T-helper 17 cell (primary cell): ENCODE measurements around the gene POLR3G. TPM values are rescaled to one million over a fixed set of nuclear protein-coding genes. Genes with fewer than 3 reads are reported as not detected.

Experiments used
- ATAC-seq: fragments of 150-1000 bp; cut with Tn5 transposase; 2 replicates; pipeline ENCODE4 v1.10.0; 2021; ENCODE audit warnings: mild to moderate bottlenecking, moderate library complexity
- DNase-seq, 3 donors: peaks; one replicate each; pipeline versions ENCODE4 v3.0.0 to v3.0.0-alpha.2; 2020 to 2021
- H3K9me3 ChIP-seq: one replicate; pipeline ENCODE4 v1.7.0; 2013; ENCODE audit warnings: low read length, mild to moderate bottlenecking; ENCODE audit not compliant: control insufficient read depth, poor library complexity, severe bottlenecking
- H3K27ac Mint-ChIP-seq: one replicate; pipeline ENCODE4 v1.8.0; 2022; ENCODE audit warnings: mild to moderate bottlenecking, moderate library complexity, mixed read lengths
- H3K27me3 Mint-ChIP-seq: one replicate; pipeline ENCODE4 v1.8.0; 2022; ENCODE audit warnings: mixed read lengths
- H3K36me3 Mint-ChIP-seq: one replicate; pipeline ENCODE4 v1.8.0; 2022; ENCODE audit warnings: low read depth, mixed read lengths
- H3K4me1 Mint-ChIP-seq: one replicate; pipeline ENCODE4 v1.8.0; 2022; ENCODE audit warnings: mild to moderate bottlenecking, mixed read lengths
- H3K4me3 Mint-ChIP-seq: one replicate; pipeline ENCODE4 v1.8.0; 2022; ENCODE audit warnings: mild to moderate bottlenecking, moderate library complexity, mixed read lengths
- total RNA-seq, 4 donors: library from RNA in 2 of 4; stranded (reverse) in 2 of 4; gene quantifications; one replicate each; pipeline ENCODE4 v1.2.3 and lab custom pipeline; 2022 to 2026

POLR3G gene
- total RNA-seq, 2 donors from 2014 or later, result 0.21 to 0.77 TPM

GRCh38 chr5:90477621-90478215, 3.1 kb downstream of the POLR3G start:
- Mint-ChIP-seq H3K36me3 (peaks cover 5% of the 10 kb centered on the region), H3K27ac (no peak overlapping the region), H3K27me3 (peaks cover 7% of the 10 kb centered on the region), H3K4me1 (peaks cover 19% of the 10 kb centered on the region), H3K4me3 (no peak overlapping the region)
- DNase-seq, result no peak
- no peaks in the 10 kb centered on the region for H3K9me3 ChIP-seq
- ATAC-seq, result no peak

- Mint-ChIP-seq H3K4me1 (peaks cover 13% of the 10 kb centered on the region), H3K36me3 (no peaks in the 10 kb centered on the region), H3K27ac (no peak overlapping the region), H3K27me3 (peaks cover 7% of the 10 kb centered on the region), H3K4me3 (no peak overlapping the region)
- DNase-seq, result no peak
- no peaks in the 10 kb centered on the region for H3K9me3 ChIP-seq
- no peak for ATAC-seq
Measured at GRCh38 chr5:90479611-90480385, 5.1 kb downstream of the POLR3G start.

GRCh38 chr5:90480699-90481098, 6.0 kb downstream of the POLR3G start:
- no peaks in the 10 kb centered on the region for H3K9me3 ChIP-seq
- Mint-ChIP-seq H3K4me1 (peaks cover 7% of the 10 kb centered on the region), H3K27me3 (peaks cover 7% of the 10 kb centered on the region), H3K27ac (no peak overlapping the region), H3K36me3 (no peaks in the 10 kb centered on the region), H3K4me3 (no peak overlapping the region)
- no peak for DNase-seq
- no peak for ATAC-seq

DNA sequence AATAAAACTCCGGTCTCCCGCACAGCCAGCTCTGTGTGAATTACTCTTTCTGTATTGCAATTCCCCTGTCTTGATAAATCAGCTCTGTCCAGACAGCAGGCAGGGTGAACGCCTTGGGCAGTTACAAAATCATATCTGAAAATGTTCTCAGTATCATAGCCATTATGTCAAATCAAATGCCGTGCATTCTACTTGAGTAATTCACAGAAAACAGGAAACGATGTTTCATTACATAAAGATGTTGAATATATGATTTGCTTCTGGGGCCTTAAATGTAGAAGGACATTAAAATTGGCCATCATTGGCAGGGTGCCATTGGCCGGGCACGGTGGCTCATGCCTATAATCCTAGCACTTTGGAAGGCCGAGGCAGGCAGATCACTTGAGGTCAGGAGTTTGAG, 8.5 kb downstream of the POLR3G start:
- no peaks in the 10 kb centered on the region for H3K4me1 Mint-ChIP-seq
- DNase-seq (no peak), ATAC-seq (no peak)
- H3K36me3 Mint-ChIP-seq, result no peaks in the 10 kb centered on the region
- H3K27ac Mint-ChIP-seq, result no peak overlapping the region
- no peaks in the 10 kb centered on the region for H3K27me3 Mint-ChIP-seq
- no peaks in the 10 kb centered on the region for H3K9me3 ChIP-seq
- H3K4me3 Mint-ChIP-seq, result no peak overlapping the region

- H3K4me3 Mint-ChIP-seq, result no peak overlapping the region
- DNase-seq (no peak), ATAC-seq (no peak)
- no peaks in the 10 kb centered on the region for H3K27me3 Mint-ChIP-seq
- H3K27ac Mint-ChIP-seq, result no peak overlapping the region
- H3K4me1 Mint-ChIP-seq, result no peaks in the 10 kb centered on the region
- H3K9me3 ChIP-seq, result no peaks in the 10 kb centered on the region
- no peaks in the 10 kb centered on the region for H3K36me3 Mint-ChIP-seq
Measured at GRCh38 chr5:90484540-90484939, 9.9 kb downstream of the POLR3G start.

DNA sequence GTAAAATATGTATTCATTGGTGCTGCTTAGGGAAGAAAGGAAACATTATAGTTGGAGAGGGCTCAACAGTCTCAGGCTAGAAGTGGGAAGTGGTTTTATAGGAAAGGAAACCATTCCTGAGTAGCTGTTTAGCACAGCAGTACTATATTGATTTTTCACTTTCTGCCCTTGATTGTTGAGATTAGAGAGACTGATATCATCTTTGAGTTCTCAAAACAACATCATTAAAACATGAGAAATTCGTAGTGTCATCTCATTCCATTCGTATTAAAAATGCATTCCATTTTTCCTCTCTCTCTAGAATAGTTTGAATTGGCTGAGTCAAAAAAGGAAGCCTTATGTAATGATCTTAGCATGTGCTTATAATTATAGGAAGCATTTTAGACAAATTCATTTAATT, 14.1 kb downstream of the POLR3G start:
- Mint-ChIP-seq H3K4me3 (no peak overlapping the region), H3K27ac (no peak overlapping the region), H3K4me1 (no peaks in the 10 kb centered on the region), H3K36me3 (no peaks in the 10 kb centered on the region), H3K27me3 (no peaks in the 10 kb centered on the region)
- DNase-seq (no peak), ATAC-seq (no peak)
- H3K9me3 ChIP-seq, result no peaks in the 10 kb centered on the region

GRCh38 chr5:90494043-90494442, 19.4 kb downstream of the POLR3G start:
- DNase-seq, result no peak
- no peak for ATAC-seq
- Mint-ChIP-seq H3K4me1 (no peaks in the 10 kb centered on the region), H3K4me3 (no peak overlapping the region), H3K27me3 (no peaks in the 10 kb centered on the region), H3K27ac (no peak overlapping the region), H3K36me3 (peaks cover 2% of the 10 kb centered on the region)
- no peaks in the 10 kb centered on the region for H3K9me3 ChIP-seq

DNA sequence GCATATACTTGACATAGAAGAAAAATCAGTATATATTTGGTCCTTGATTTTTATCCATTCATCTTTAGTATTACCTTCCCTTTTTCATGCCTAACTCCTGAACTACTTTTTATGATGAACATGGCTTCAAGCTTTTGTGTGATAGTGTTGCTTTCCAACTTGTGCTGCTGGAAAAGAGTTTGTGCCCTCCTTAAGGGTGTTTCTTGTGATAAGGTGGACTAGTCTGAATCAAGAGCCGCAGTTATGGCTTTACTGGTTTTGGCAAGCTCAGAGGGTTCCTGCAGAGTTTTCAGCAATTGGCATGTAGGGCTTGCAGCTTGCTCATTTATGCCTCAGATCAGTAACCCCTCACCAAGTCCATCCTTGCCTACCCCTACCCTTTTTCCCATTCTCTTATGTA, 20.5 kb downstream of the POLR3G start:
- peaks cover 2% of the 10 kb centered on the region for H3K36me3 Mint-ChIP-seq
- H3K9me3 ChIP-seq, result no peaks in the 10 kb centered on the region
- no peaks in the 10 kb centered on the region for H3K27me3 Mint-ChIP-seq
- no peak overlapping the region for H3K4me3 Mint-ChIP-seq
- no peak for DNase-seq
- H3K4me1 Mint-ChIP-seq, result no peaks in the 10 kb centered on the region
- no peak for ATAC-seq
- no peak overlapping the region for H3K27ac Mint-ChIP-seq

DNA sequence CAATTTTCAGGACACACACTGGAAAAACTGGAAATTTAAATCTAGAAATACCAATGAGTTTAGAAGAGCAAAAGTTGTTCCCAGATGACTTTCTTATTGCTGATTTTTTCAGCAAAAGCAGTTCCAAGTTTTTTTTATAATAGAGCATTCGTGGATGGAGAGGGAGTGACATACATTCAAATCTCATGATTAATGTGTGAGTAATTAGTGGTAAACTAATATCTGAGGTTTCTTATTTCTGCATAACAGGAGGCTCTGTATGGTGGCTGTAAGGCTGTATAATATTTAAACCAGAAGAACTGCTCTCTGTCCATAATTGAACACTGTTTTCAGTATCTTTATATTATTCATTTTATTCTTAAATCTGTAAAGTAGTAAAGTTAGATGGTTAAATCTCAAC, 28.9 kb downstream of the POLR3G start:
- H3K4me3 Mint-ChIP-seq, result no peak overlapping the region
- no peaks in the 10 kb centered on the region for H3K9me3 ChIP-seq
- DNase-seq, result no peak

GRCh38 chr5:90504743-90505142, 30.1 kb downstream of the POLR3G start:
- no peak overlapping the region for H3K27ac Mint-ChIP-seq
- ATAC-seq, result no peak
- H3K36me3 Mint-ChIP-seq, result peaks cover 3% of the 10 kb centered on the region
- DNase-seq, result no peak
- no peaks in the 10 kb centered on the region for H3K9me3 ChIP-seq
- H3K27me3 Mint-ChIP-seq, result no peaks in the 10 kb centered on the region
- H3K4me3 Mint-ChIP-seq, result no peak overlapping the region
- H3K4me1 Mint-ChIP-seq, result peaks cover 8% of the 10 kb centered on the region

More for the DNA sequence above, 28.9 kb downstream of the POLR3G start:
- H3K4me1 Mint-ChIP-seq, result peaks cover 8% of the 10 kb centered on the region
- H3K36me3 Mint-ChIP-seq, result peaks cover 2% of the 10 kb centered on the region
- no peaks in the 10 kb centered on the region for H3K27me3 Mint-ChIP-seq
- ATAC-seq, result no peak
- no peak overlapping the region for H3K27ac Mint-ChIP-seq

- Mint-ChIP-seq H3K27ac (no peak overlapping the region), H3K4me1 (peaks cover 8% of the 10 kb centered on the region), H3K36me3 (peaks cover 3% of the 10 kb centered on the region), H3K27me3 (no peaks in the 10 kb centered on the region), H3K4me3 (no peak overlapping the region)
- DNase-seq, result no peak
- ATAC-seq, result no peak
- no peaks in the 10 kb centered on the region for H3K9me3 ChIP-seq
Measured at GRCh38 chr5:90506221-90506620, 31.6 kb downstream of the POLR3G start.

DNA sequence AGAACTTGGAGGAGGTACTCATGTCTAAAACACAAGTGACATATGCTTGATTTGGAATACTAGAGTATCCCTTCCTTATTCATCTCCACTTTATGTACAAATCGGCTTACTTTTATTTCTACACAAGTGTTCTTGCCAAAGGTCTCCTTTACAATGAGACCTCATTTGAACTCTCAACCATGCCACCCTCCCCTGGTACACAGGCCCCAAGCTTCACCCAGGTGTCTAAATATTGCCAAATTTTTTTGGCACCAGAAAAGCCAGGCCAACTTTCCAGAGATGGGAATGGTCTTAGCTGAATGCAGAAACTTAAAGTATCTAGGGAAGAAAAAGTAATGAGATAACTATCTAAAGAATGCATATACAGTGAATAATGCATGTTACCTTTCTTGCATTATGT, 35.8 kb downstream of the POLR3G start:
- Mint-ChIP-seq H3K4me1 (peaks cover 8% of the 10 kb centered on the region), H3K36me3 (peaks cover 7% of the 10 kb centered on the region), H3K27me3 (no peaks in the 10 kb centered on the region), H3K27ac (no peak overlapping the region), H3K4me3 (no peak overlapping the region)
- no peaks in the 10 kb centered on the region for H3K9me3 ChIP-seq
- ATAC-seq, result no peak
- no peak for DNase-seq

GRCh38 chr5:90514520-90514919, 39.9 kb downstream of the POLR3G start:
- DNase-seq, result no peak
- no peaks in the 10 kb centered on the region for H3K27me3 Mint-ChIP-seq
- H3K4me1 Mint-ChIP-seq, result peaks cover 4% of the 10 kb centered on the region
- no peak overlapping the region for H3K4me3 Mint-ChIP-seq
- H3K27ac Mint-ChIP-seq, result no peak overlapping the region
- H3K9me3 ChIP-seq, result no peaks in the 10 kb centered on the region
- H3K36me3 Mint-ChIP-seq, result peaks cover 14% of the 10 kb centered on the region
- ATAC-seq, result no peak

DNA sequence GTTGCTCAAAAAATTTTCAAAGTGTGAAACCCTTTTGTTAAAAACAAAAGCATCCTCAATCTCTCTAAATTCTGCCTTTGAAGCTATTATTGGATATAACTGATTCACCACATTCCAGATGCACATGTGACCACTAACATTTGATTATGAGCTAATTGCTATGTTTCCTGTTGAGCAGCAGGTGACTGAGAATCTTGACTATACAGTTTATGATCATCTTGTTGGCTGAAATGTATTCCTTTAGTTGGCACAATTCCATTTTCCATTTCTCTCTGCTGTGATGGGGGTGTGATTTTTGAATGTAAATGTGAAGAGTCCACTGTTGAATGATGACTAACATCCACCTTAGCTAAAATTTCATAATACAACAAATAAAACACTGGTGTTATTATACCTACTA, 44.0 kb downstream of the POLR3G start:
- H3K36me3 Mint-ChIP-seq, result peaks cover 22% of the 10 kb centered on the region

More for the DNA sequence above, 44.0 kb downstream of the POLR3G start:
- no peak for ATAC-seq
- Mint-ChIP-seq H3K27ac (no peak overlapping the region), H3K27me3 (no peaks in the 10 kb centered on the region), H3K4me3 (peak overlapping the region; percentile 25), H3K4me1 (peaks cover 14% of the 10 kb centered on the region)
- no peak for DNase-seq
- no peaks in the 10 kb centered on the region for H3K9me3 ChIP-seq
